EL (cell line): ENCODE data around the gene KRTAP10-9.
"Not testable (repeated sequence)": the region's sequence is repeated elsewhere in the genome, so short reads cannot be mapped to it uniquely, and the experiment has no call there.

ENCODE experiments used
- DNase-seq: peaks from one replicate; pipeline ENCODE4 v3.0.0-alpha.2; 2016

Gene KRTAP10-9

DNA sequence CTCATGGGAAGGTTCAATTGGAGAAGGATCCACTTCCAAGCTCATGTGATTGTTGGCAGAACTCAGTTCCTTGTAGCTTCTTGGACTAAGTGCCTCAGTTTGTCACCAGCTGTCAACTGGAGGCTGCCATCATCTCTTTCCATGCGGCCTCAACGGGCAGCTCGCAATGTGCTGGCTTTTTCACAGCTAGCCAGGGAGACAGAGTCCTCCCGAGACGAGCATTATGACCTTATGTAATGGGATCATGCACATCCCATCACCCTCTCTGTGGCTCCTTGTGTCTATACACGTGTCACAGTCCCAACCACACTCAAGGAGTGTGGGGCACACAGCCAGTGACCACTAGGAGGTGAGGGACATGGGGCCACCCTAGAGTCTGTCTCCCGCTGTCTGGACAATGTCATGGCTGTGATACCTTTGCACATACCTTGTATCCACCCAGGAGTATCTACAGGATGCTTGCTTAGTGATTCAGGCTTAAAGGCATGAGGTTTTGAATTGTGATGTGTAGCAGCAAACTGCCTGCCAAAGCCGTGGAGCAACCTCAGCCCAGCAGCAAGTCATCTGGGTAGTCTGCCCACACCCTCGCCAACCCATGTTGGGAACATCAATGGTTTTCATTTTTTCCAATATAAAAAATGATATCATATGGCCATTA is 30.7 kb upstream of the KRTAP10-9 start:
- no peak for DNase-seq

DNA sequence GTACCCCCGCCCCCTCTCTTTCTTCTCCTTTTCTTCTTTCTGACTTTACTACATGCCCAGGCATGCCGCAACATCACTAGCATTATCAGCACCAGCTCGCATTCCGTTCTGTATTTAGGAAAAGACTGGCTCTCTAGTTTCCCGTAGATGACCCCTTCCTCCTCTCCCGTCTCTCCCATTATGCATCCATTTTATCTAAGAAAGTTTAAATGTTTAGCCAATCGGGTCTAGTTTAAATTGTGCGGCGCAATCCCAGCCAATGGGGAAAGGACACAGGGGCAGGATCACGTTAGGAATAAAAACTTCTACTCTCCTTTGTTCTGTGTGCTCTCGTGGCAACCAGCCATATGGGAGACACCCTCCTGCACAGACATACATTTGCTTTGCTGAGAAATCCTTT is 28.8 kb upstream of the KRTAP10-9 start:
- no peak for DNase-seq

GRCh38 chr21:44599264-44600029 is 27.4 kb upstream of the KRTAP10-9 start:
- no peak for DNase-seq

DNA sequence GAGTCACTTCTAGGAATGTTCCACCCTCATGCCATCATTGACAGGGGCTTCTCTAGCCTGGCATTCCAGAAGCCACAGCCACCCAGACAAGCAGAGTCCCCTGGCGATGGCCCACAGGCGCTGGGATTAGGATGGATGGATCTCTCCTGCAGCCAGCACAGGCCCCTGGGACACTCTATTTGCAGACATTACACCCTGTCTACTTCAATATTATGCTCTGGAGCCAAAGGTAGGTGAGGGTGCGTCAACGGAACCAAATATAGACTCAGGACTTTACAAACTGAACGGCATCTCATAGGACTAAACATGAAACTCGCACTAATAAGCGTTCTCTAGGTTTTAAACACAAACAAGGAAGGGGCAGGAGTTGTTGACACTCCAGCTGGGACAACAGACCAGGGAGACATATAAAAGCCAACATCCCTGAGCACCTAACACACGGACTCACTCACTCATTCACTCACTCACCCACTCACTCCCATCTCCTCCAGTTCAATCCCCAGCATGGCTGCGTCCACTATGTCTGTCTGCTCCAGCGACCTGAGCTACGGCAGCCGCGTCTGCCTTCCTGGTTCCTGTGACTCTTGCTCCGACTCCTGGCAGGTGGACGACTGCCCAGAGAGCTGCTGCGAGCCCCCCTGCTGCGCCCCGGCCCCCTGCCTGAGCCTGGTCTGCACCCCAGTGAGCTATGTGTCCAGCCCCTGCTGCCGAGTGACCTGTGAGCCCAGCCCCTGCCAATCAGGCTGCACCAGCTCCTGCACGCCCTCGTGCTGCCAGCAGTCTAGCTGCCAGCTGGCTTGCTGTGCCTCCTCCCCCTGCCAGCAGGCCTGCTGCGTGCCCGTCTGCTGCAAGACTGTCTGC is 26.5 kb upstream of the KRTAP10-9 start, which contains the start of gene KRTAP10-7:
Gene KRTAP10-7 (plus strand): TSS at position 480 of the 861 bp plus-strand sequence. CDS start 25 bp downstream, at position 505.
- not testable (repeated sequence) for DNase-seq

GRCh38 chr21:44601091-44601490 is 25.8 kb upstream of the KRTAP10-9 start:
- DNase-seq = not testable (repeated sequence)

GRCh38 chr21:44601596-44602462 is 25.1 kb upstream of the KRTAP10-9 start:
- DNase-seq = no peak

GRCh38 chr21:44602463-44602850 is 24.4 kb upstream of the KRTAP10-9 start:
- DNase-seq = no peak

DNA sequence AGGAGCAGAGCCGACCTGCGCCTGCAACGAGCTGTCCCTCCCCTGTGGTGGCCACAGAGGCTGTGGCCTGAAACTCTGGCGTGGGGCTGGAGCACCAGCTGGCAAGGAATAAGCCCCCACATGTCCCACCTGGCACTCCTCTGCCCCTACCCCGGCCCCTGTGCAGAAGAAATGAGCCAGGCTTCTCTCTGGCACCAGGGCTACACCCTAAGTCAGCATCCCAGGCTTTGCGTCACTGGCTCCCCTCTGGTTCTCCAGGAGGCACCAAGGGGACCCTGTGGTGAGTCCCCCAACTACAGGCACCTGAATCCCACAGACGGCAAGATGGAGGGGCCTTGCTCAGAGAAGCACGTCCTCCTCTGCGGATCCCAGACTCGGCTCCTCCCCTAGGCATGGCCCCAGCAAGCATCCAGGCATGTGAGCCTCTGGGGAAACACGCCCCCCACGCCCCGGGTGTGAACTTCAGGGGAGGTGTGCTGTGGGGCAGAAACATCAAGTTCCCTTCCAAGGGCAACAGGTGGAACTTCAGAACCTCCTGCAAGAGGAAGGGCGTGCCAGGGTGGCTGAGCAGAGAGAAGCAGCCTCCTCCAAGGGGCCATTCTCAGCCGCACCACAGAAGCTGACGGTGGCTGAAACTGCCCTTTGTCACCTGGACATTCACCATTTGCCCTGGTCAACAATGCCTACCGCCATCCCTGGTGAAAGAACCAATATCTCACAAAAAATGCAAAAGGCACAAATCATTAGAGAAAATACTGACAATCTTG is 23.6 kb upstream of the KRTAP10-9 start:
- no peak for DNase-seq

GRCh38 chr21:44603911-44604310 is 23.0 kb upstream of the KRTAP10-9 start:
- DNase-seq = no peak

- DNase-seq = no peak
Observed at GRCh38 chr21:44606495-44606894, 20.4 kb upstream of the KRTAP10-9 start.

DNA sequence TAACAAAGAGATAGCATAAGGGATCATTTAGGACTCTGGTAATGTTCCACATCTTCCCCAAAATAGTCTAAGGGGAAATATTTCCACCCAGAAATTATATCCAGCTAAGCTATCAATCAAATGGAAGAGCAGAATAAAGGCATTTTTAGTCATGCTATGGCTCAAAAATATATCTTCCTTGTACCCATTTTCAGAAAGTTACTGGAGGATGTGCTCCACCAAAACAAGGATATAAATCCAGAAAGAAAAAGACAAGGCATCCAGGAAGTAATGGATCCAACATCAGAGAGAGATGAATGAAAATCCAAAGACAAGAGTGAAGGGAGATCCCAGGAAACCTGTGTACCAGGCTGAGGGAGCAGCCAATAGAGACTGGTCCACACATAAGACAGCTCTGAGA is 17.7 kb upstream of the KRTAP10-9 start:
- DNase-seq = no peak

DNA sequence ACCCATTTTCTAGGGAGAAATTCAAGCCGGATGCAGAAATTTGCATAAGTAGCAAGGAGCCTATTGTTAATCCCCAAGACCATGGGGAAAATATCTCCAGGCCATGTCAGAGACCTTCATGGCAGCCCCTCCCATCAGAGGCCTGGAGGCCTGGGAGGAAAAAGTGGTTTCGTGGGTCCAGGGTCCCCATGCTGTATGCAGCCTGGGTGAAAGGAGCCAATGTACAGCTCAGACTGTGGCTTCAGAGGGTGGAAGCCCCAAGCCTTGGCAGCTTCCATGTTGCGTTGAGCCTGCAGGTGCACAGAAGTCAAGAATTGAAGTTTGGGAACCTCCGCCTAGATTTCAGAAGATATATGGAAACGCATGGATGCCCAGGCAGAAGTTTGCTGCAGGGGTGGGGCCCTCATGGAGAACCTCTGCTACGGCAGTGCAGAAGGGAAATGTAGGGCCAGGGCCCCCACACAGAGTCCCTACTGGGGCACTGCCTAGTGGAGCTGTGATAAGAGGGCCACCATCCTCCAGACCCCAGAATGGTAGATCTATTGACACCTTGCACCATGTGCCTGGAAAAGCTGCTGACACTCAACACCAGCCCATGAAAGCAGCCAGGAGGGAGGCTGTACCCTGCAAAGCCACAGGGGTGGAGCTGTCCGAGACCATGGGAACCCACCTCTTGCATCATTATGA is 16.6 kb upstream of the KRTAP10-9 start:
- not testable (repeated sequence) for DNase-seq

GRCh38 chr21:44611551-44611950 is 15.3 kb upstream of the KRTAP10-9 start:
- DNase-seq = no peak

DNA sequence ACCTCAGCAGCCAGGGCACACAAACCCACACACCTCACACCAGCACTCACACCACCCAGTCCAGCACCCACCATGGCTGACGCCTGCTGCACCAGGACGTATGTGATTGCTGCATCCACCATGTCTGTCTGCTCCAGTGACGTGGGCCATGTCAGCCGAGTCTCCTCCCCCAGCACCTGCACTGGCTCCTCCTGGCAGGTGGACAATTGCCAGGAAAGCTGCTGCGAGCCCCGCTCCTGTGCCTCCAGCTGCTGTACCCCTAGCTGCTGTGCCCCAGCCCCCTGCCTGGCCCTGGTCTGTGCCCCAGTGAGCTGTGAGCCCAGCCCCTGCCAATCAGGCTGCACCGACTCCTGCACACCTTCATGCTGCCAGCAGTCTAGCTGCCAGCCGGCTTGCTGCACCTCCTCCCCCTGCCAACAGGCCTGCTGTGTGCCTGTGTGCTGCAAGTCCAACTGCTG is 14.8 kb upstream of the KRTAP10-9 start, which contains the start of gene KRTAP10-8:
Gene KRTAP10-8 (plus strand): TSS at position 51 of the 458 bp plus-strand sequence. CDS start 22 bp downstream, at position 73.
- no peak for DNase-seq

DNA sequence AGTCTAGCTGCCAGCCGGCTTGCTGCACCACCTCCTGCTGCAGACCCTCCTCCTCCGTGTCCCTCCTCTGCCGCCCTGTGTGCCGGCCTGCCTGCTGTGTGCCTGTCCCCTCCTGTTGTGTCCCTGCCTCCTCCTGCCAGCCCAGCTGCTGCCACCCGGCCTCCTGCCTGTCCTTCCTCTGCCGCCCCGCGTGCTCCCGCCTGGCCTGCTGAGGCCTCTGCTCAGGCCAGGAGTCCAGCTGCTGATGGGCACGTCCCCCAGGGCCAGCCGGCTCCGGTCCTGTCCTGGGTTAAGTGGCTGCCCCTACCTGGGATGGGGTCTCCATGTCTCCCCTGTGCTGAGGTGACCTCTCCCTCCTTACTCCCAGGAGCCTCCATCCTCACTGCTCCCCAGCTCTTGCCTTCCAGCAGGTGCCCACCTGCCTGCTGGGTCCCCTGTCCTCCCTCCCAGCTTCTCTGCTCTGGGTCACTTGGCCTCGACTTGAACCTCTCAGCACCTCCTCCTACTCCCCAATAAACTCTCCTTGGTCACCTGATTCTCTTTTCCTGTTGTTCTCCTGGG is 14.1 kb upstream of the KRTAP10-9 start:
- no peak for DNase-seq

DNA sequence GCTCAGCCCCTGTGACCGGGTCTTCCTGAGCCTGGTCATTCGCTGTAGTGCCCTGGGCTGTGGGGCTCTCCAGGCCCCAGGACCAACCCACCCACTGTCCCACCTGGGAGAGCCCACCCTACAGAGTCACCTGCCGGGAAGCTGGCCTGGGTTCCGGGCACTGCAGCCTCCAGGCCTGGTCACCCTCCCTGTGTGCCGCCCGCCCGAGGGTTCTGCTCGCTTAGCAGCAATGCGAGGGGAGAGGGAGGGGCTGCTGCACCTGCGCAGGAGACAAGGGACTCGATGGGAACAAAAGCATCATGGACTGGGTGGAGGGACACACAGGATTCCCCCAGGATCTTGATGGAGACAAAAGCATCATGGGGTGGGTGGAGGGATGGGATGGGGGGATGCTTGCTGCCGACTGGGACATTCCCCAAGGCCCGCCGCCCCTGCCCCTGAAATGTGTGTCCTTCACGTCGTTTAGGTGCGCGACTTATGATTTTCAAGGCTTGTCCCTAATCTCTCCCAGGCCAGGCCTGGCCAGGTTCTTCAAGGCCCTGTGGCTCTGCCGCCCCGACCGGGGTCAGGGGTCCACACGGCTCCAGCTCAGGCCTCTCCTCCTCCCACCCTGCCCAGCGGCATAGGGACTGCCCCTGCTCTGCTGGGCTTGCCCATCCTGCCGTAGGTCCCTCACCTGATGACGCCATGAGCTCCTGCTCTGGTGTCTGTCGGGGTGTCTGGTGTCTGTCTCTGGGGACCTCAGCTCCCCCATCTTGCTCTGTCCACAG is 13.3 kb upstream of the KRTAP10-9 start:
- DNase-seq = no peak

- DNase-seq = no peak
Observed at GRCh38 chr21:44614161-44614631, 12.7 kb upstream of the KRTAP10-9 start.

DNA sequence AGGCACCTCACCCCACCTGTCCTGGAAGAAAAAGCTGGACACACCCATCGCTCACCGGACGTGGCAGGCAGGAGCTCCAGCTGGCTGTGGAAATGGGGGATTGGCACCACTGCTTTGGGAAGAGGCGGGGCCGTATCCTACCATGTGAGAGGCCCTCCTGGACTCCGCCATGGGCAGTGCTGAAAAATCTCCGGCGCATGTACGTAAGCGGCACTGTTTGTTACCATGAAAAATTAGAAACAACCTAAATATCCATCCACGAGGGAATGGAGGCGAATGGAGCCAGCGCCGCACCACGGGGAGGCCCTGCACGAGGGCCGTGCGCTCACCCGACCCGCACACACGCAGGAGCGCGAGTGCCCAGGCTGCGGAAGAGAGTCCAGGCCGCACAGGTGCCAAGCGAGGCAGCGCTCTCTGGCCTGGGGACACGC is 11.9 kb upstream of the KRTAP10-9 start:
- no peak for DNase-seq

- no peak for DNase-seq
Observed at GRCh38 chr21:44615466-44615865, 11.4 kb upstream of the KRTAP10-9 start.
